ENCODE results near the gene EML1.

DNA sequence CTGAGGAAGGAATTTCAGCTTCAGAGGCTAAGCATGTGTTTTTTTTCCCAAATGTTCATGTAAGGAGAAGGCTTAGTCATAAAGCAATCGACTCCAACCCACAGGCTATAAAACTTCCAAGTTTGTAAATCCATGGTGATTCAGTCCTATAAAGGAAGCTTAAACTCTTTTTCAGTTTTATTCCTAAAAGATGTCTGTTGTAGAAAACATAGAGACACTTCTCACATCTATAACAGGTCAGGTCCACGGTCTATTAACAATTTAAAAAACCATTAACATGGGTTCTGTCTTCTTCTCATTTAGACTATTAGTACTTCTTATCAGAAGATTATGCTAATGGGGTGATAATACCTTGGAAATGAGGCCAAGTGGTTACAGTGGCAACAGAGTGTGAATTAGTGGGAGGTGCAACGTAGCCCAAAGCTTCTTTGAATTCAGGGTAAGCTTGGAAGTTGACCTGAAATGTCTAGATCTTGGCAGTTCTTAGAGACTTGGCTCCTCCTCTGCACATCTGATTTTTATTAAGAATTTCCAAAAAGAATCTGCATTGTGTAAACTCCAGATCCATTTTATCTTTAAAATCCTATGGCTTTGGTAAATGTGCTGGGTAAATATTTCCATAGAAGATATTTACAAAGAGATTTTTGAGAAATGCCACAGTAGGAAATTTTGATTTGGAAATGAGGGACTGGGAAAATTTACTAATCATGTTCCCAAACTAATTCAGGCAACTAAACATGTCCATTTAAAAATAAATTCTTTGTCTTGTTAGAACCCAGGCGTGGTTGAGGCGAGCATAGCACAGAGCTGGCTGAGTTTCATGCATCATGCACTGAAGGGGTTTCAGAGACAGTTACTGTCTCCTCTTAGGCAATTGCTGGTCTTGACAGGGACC lies 86.4 kb downstream of the EML1 start:
- TF ChIP-seq, protein P1, sequence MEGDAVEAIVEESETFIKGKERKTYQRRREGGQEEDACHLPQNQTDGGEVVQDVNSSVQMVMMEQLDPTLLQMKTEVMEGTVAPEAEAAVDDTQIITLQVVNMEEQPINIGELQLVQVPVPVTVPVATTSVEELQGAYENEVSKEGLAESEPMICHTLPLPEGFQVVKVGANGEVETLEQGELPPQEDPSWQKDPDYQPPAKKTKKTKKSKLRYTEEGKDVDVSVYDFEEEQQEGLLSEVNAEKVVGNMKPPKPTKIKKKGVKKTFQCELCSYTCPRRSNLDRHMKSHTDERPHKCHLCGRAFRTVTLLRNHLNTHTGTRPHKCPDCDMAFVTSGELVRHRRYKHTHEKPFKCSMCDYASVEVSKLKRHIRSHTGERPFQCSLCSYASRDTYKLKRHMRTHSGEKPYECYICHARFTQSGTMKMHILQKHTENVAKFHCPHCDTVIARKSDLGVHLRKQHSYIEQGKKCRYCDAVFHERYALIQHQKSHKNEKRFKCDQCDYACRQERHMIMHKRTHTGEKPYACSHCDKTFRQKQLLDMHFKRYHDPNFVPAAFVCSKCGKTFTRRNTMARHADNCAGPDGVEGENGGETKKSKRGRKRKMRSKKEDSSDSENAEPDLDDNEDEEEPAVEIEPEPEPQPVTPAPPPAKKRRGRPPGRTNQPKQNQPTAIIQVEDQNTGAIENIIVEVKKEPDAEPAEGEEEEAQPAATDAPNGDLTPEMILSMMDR (conservative IDR thresholded peaks at IDR 0.05; ENCODE audit: low read depth, low read length) = no peak
- TF ChIP-seq EZH2phosphoT487 (IDR thresholded peaks at IDR 0.05; ENCODE audit: borderline replicate concordance, low read length) = no peak
- TF ChIP-seq EZH2 (IDR thresholded peaks at IDR 0.05; ENCODE audit: low read length, unreplicated experiment) = no peak

Data from PC-3 (cell line).